ENCODE data around the gene USPL1.

DNA sequence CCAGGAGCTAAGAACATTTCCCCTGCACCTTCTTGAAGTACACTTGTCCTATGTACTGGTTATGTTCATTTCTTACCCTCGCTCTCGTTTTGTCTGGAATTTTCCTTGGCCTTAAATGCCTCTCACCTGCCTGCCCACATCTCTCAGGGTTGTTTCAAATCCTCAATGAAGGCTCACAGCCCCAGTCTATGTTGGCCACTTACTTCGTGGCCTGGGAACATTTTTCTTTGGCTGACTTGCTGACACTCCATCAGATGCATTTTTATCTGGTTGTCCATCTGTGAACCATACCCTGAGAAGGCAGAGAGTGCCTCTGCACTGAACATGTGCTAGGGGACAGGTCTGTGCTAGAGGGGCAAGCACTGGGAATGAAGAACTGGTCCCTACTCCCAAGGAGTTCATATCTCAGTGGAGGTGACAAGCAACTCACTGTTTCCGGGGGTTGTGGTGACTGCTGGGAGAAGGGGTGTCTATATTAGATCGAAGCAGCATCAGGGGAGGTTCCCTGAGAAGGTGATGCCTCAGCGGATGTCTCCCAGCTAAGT is 53.6 kb downstream of the USPL1 start:
- TF ChIP-seq EZH2 (IDR thresholded peaks at IDR 0.05): no peak
- TF ChIP-seq EZH2phosphoT487 (IDR thresholded peaks at IDR 0.05): no peak
